ENCODE measurements around the gene DOCK7.
"Not testable (repeated sequence)": the region's sequence is repeated elsewhere in the genome, so short reads cannot be mapped to it uniquely, and the experiment has no call there.

DOCK7 gene

GRCh38 chr1:62527346-62527745 is 160.8 kb downstream of the DOCK7 start:
- not testable (repeated sequence) for DNase-seq

GRCh38 chr1:62523860-62524259 is 164.3 kb downstream of the DOCK7 start:
- DNase-seq, result no peak

- no peak for DNase-seq
These were observed 171.6 kb downstream of the DOCK7 start for GRCh38 chr1:62516600-62516999.

GRCh38 chr1:62514746-62515423 is 173.3 kb downstream of the DOCK7 start:
- DNase-seq, result no peak

GRCh38 chr1:62513013-62513412 is 175.2 kb downstream of the DOCK7 start:
- no peak for DNase-seq

GRCh38 chr1:62509028-62509427 is 179.2 kb downstream of the DOCK7 start:
- DNase-seq, result no peak

- DNase-seq, result peak; percentile 19
These were observed 179.9 kb downstream of the DOCK7 start for GRCh38 chr1:62508187-62508758.

GRCh38 chr1:62500210-62500609 is 188.0 kb downstream of the DOCK7 start:
- no peak for DNase-seq

- DNase-seq, result no peak
These were observed 194.0 kb downstream of the DOCK7 start for GRCh38 chr1:62494137-62494536.

- no peak for DNase-seq
These were observed 194.5 kb downstream of the DOCK7 start for GRCh38 chr1:62493656-62494055.

GRCh38 chr1:62492521-62492920 is 195.7 kb downstream of the DOCK7 start:
- no peak for DNase-seq

GRCh38 chr1:62487956-62488355 is 200.2 kb downstream of the DOCK7 start:
- DNase-seq, result no peak

- no peak for DNase-seq
These were observed 203.2 kb downstream of the DOCK7 start for GRCh38 chr1:62484824-62485468.

- no peak for DNase-seq
These were observed 206.5 kb downstream of the DOCK7 start for GRCh38 chr1:62481681-62482080.

- no peak for DNase-seq
These were observed 211.5 kb downstream of the DOCK7 start for GRCh38 chr1:62476525-62477219.

GRCh38 chr1:62467092-62467491 is 221.1 kb downstream of the DOCK7 start:
- no peak for DNase-seq

GRCh38 chr1:62462370-62462769 is 225.8 kb downstream of the DOCK7 start:
- DNase-seq, result no peak

- DNase-seq, result no peak
These were observed 230.2 kb downstream of the DOCK7 start for GRCh38 chr1:62457955-62458354.

- DNase-seq, result no peak
These were observed 235.2 kb downstream of the DOCK7 start for GRCh38 chr1:62452951-62453350.

GRCh38 chr1:62450301-62450700 is 237.9 kb downstream of the DOCK7 start:
- no peak for DNase-seq

GRCh38 chr1:62448221-62448933 is 239.8 kb downstream of the DOCK7 start:
- DNase-seq, result no peak

- DNase-seq, result no peak
These were observed 243.5 kb downstream of the DOCK7 start for GRCh38 chr1:62444701-62445100.
